CD4-positive, alpha-beta T cell (primary cell): ENCODE results near the gene KBTBD4. TPM values are rescaled to one million over a fixed set of nuclear protein-coding genes. Genes with fewer than 3 reads are reported as not detected.

Experiments
- ATAC-seq: fragments of 200-7000 bp; cut with Tn5 transposase; one replicate; pipeline ENCODE4 v1.10.0; 2022; ENCODE audit warnings: mild to moderate bottlenecking; ENCODE audit not compliant: poor library complexity
- CTCF ChIA-PET: fragments of 350-600 bp; sonication (Branson Sonifier 250); formaldehyde crosslinking; loops from one replicate; lab custom pipeline; 2021; ENCODE audit warnings: antibody characterized with exemption, inconsistent platforms; lab: Charles Lee
- POLR2A ChIA-PET: fragments of 350-600 bp; sonication (Branson Sonifier 250); formaldehyde crosslinking; loops from one replicate; lab custom pipeline; 2021; ENCODE audit warnings: antibody characterized with exemption, inconsistent platforms; lab: Charles Lee
- DNase-seq, 14 experiments: peaks; one replicate each; pipeline ENCODE4 v3.0.0-alpha.2; 2013 to 2020; ENCODE audit warnings: mixed read lengths in 2 of 14
- H3K27ac ChIP-seq, 2 donors: one replicate each; pipeline versions ENCODE4 v1.5.1 to v1.7.0; 2013; ENCODE audit warnings: low read length in 2 of 2, low read depth in 1 of 2, mild to moderate bottlenecking in 1 of 2
- H3K27me3 ChIP-seq, 2 experiments: 1 replicate in 1 of 2; 2 replicates in 1 of 2; pipeline versions ENCODE4 v1.6.1 to v1.7.0; 2013; ENCODE audit warnings: low read length in 2 of 2, control low read depth in 1 of 2, mild to moderate bottlenecking in 1 of 2, moderate library complexity in 1 of 2; ENCODE audit not compliant: insufficient read depth in 2 of 2, control insufficient read depth in 1 of 2
- H3K36me3 ChIP-seq: one replicate; pipeline ENCODE4 v1.6.1; 2013; ENCODE audit warnings: low read length, control low read depth; ENCODE audit not compliant: insufficient read depth
- H3K4me1 ChIP-seq: one replicate; pipeline ENCODE4 v1.6.1; 2013; ENCODE audit warnings: low read length, control low read depth; ENCODE audit not compliant: insufficient read depth
- H3K4me3 ChIP-seq: one replicate; pipeline ENCODE4 v1.5.1; 2013; ENCODE audit warnings: mild to moderate bottlenecking, low read length, moderate library complexity
- H3K9me3 ChIP-seq, 2 experiments: 1 replicate in 1 of 2; 2 replicates in 1 of 2; pipeline versions ENCODE4 v1.6.1 to v1.7.0; 2013; ENCODE audit warnings: low read length in 2 of 2, mild to moderate bottlenecking in 2 of 2, control low read depth in 1 of 2, moderate library complexity in 1 of 2; ENCODE audit not compliant: control insufficient read depth in 1 of 2, insufficient read depth in 1 of 2
- H3K27ac Mint-ChIP-seq: one replicate; pipeline ENCODE4 v1.8.0; 2020; ENCODE audit warnings: mixed read lengths
- H3K27me3 Mint-ChIP-seq: one replicate; pipeline ENCODE4 v1.8.0; 2021; ENCODE audit warnings: mixed read lengths
- H3K36me3 Mint-ChIP-seq: one replicate; pipeline ENCODE4 v1.8.0; 2021; ENCODE audit warnings: low read depth, mixed read lengths
- H3K4me1 Mint-ChIP-seq: one replicate; pipeline ENCODE4 v1.8.0; 2021; ENCODE audit warnings: low read depth, mixed read lengths
- H3K4me3 Mint-ChIP-seq: one replicate; pipeline ENCODE4 v1.8.0; 2020; ENCODE audit warnings: mild to moderate bottlenecking, mixed read lengths
- H3K9me3 Mint-ChIP-seq: one replicate; pipeline ENCODE4 v1.8.0; 2020; ENCODE audit warnings: mixed read lengths
- intact Hi-C, 2 experiments: fragments of 100-400 bp; cut with DNase I in 1 of 2; cut with micrococcal nuclease in 1 of 2; formaldehyde crosslinking; loops; one replicate each; pipeline versions ENCODE4 v1.15.1 to v1.9.0; 2023 to 2025; cut with DNase I, micrococcal nuclease
- total RNA-seq, 174 experiments: library from RNA in 2 of 174; stranded (reverse) in 2 of 174; gene quantifications; one replicate each; pipeline ENCODE4 v1.2.3 and lab custom pipeline; 2021 to 2026
- TF ChIP-seq, protein P1 (sequence below): fragments of 200-600 bp; IDR thresholded peaks from one replicate; pipeline ENCODE4 v1.8.0; 2022; ENCODE audit warnings: antibody characterized with exemption, mild to moderate bottlenecking

The KBTBD4 gene
- total RNA-seq, 2 experiments from 2014 or later: 29.1 to 30.2 TPM

DNA sequence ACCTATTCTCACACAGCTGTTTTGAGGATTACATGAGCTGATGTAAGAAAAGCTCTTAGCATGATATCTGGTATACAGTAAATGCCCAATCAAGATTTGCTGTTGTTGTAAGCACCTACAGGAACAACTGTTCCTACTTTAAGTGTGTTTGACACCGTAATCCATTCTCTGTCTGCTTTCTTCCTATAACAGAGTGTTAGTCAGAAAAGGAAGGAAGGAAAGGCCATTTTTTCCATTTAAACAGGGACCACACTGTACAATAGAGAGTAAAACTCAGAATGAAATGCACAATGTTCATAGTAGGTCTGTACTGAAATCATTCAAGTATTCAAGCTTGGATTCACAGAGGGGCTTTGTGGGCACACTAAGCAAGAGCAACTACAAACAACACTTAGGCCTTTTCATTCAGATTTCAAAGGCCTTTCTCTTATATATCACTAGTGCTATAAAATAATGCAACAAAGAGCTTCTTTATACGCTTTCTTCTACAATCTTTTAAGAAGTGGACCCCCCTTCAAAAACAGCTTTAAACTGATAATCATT lies 42.1 kb upstream of the KBTBD4 start:
- POLR2A ChIA-PET: no interaction called here
- H3K27ac ChIP-seq: no peak overlapping the region
- Mint-ChIP-seq H3K4me1 (no peaks in the 10 kb centered on the region), H3K4me3 (no peak overlapping the region), H3K27ac (no peak overlapping the region), H3K36me3 (peaks cover 58% of the 10 kb centered on the region), H3K27me3 (no peaks in the 10 kb centered on the region), H3K9me3 (no peaks in the 10 kb centered on the region)
- CTCF ChIA-PET: no interaction called here
- peaks cover 54% of the 10 kb centered on the region for H3K36me3 ChIP-seq
- DNase-seq (no peak), ATAC-seq (no peak)
- H3K4me1 ChIP-seq: peaks cover 2% of the 10 kb centered on the region
- no peaks in the 10 kb centered on the region for H3K27me3 ChIP-seq
- TF ChIP-seq, protein P1, sequence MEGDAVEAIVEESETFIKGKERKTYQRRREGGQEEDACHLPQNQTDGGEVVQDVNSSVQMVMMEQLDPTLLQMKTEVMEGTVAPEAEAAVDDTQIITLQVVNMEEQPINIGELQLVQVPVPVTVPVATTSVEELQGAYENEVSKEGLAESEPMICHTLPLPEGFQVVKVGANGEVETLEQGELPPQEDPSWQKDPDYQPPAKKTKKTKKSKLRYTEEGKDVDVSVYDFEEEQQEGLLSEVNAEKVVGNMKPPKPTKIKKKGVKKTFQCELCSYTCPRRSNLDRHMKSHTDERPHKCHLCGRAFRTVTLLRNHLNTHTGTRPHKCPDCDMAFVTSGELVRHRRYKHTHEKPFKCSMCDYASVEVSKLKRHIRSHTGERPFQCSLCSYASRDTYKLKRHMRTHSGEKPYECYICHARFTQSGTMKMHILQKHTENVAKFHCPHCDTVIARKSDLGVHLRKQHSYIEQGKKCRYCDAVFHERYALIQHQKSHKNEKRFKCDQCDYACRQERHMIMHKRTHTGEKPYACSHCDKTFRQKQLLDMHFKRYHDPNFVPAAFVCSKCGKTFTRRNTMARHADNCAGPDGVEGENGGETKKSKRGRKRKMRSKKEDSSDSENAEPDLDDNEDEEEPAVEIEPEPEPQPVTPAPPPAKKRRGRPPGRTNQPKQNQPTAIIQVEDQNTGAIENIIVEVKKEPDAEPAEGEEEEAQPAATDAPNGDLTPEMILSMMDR: no peak
- H3K4me3 ChIP-seq: no peak overlapping the region
- H3K9me3 ChIP-seq: no peaks in the 10 kb centered on the region
- intact Hi-C loops: no loop called here

DNA sequence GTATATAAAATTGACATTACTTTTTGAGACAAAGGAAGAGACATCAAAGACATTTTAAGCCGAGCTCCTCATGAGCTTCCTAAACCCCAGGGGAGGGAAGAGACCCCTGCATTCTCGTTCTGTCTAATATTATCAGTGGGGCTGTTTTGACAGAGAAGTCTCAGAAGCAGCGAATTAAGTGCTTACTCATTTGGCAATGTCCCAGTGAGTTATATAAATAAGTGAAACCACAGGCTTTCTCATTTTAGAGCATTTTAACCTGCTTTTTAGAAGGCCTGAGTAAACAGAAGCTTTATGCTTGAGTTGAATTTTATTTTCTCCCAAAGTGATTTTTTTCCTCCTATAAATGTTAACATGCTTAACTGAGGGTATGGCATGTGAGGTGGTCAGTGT lies 38.6 kb upstream of the KBTBD4 start:
- ATAC-seq (no peak), DNase-seq (no peak)
- no peaks in the 10 kb centered on the region for H3K27me3 Mint-ChIP-seq
- Histone ChIP-seq H3K36me3 (peaks cover 27% of the 10 kb centered on the region), H3K27ac (no peak overlapping the region), H3K4me3 (no peak overlapping the region), H3K9me3 (no peaks in the 10 kb centered on the region), H3K4me1 (peaks cover 2% of the 10 kb centered on the region), H3K27me3 (no peaks in the 10 kb centered on the region)
- H3K4me3 Mint-ChIP-seq: no peak overlapping the region
- no peak overlapping the region for H3K27ac Mint-ChIP-seq
- H3K9me3 Mint-ChIP-seq: no peaks in the 10 kb centered on the region
- CTCF ChIA-PET: no interaction called here
- intact Hi-C loops: no loop called here
- H3K36me3 Mint-ChIP-seq: peaks cover 33% of the 10 kb centered on the region
- no peaks in the 10 kb centered on the region for H3K4me1 Mint-ChIP-seq
- TF ChIP-seq, protein P1: no peak
- POLR2A ChIA-PET: no interaction called here

DNA sequence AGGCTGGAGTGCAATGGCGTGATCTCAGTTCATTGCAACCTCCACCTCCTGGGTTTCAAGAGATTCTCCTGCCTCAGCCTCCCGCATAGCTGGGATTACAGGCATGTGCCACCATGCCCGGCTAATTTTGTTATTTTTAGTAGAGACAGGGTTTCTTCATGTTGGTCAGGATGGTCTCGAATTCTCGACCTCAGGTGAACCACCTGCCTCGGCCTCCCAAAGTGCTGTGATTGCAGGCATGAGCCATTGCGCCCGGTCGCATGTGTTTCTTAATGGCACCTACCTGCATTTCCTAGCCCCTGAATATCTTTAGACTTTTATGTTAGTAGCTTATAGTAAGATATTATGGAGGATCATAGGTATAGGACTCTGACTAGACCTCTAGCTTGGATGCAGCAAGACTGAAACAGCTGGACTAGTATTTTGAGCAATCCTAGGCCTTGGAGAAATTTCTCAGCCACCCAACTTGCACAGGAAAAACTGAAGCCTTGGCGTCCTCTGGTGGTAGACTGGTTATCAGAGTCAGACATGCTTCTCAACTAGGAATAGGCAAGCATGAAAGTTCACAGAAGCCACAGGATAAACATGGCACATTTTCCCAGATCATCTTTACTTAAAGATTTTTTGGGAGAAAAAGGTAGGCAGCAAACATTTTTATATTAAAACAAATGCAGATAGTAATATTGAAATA lies 38.1 kb upstream of the KBTBD4 start:
- no peaks in the 10 kb centered on the region for H3K9me3 ChIP-seq
- Mint-ChIP-seq H3K4me1 (no peaks in the 10 kb centered on the region), H3K36me3 (peaks cover 28% of the 10 kb centered on the region), H3K4me3 (no peak overlapping the region), H3K27me3 (no peaks in the 10 kb centered on the region), H3K9me3 (no peaks in the 10 kb centered on the region), H3K27ac (no peak overlapping the region)
- H3K27ac ChIP-seq: no peak overlapping the region
- peak in 3 of 14 experiments; percentile 11 to 35 (median 18) for DNase-seq
- intact Hi-C loops: no loop called here
- TF ChIP-seq, protein P1: no peak
- ChIA-PET POLR2A (no interaction called here), CTCF (no interaction called here)
- H3K4me3 ChIP-seq: no peak overlapping the region
- peaks cover 2% of the 10 kb centered on the region for H3K4me1 ChIP-seq
- H3K27me3 ChIP-seq: no peaks in the 10 kb centered on the region
- peaks cover 22% of the 10 kb centered on the region for H3K36me3 ChIP-seq
- no peak for ATAC-seq
